ENCODE data around the gene ANGPTL8.

The ANGPTL8 gene

DNA sequence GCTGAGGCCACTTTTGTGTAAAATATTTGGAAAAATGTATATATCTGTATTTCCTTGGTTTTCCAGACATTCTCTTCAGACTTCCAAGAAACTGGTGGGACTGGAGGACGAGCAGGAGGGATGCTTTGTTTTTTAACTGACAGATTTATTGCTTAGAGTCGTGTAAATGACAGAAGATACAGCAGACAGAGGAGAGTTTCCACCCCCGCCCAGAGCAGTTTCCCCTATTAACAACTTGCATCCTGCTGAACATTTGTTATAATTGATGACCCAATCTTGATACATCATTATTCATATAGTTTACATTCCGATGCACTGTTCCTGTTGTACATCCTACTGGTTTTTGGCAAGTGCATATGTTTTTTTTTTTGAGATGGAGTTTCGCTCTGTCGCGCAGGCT lies 30.0 kb downstream of the ANGPTL8 start:
- H3K4me3 ChIP-seq (ENCODE audit: insufficient read depth, low read depth, low read length, poor library complexity, severe bottlenecking), result no peak overlapping the region
- no peaks in the 10 kb centered on the region for H3K9me3 ChIP-seq (ENCODE audit: control insufficient read depth, low read length)
- H3K27me3 ChIP-seq (replicated peaks; ENCODE audit: control insufficient read depth, insufficient read depth, low read length, poor library complexity, severe bottlenecking), result no peaks in the 10 kb centered on the region
- H3K27ac ChIP-seq (ENCODE audit: insufficient read depth, low read length, poor library complexity, severe bottlenecking), result no peak overlapping the region
- DNase-seq, result no peak
- no peaks in the 10 kb centered on the region for H3K36me3 ChIP-seq (ENCODE audit: control insufficient read depth, insufficient read depth, low read length)
- no peaks in the 10 kb centered on the region for H3K4me1 ChIP-seq (ENCODE audit: control insufficient read depth, insufficient read depth, low read length, poor library complexity, severe bottlenecking)

DNA sequence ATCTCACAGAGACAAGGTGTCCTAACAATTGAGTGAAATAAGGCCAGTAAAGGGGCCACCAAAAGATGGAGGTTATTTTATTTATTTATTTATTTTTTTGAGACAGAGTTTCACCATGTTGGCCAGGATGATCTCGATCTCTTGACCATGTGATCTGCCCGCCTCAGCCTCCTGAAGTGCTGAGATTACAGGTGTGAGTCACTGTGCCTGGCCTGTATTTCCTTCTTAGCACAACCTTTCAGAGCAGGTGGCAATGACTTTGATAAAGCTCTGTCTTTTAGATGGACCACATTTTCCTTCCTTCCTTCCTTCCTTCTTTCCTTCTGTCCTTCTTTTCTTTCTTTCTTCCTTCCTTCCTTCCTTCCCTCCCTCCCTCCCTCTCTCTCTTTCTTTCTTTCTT lies 33.9 kb downstream of the ANGPTL8 start:
- Histone ChIP-seq H3K4me3 (ENCODE audit: insufficient read depth, low read depth, low read length, poor library complexity, severe bottlenecking) (no peak overlapping the region), H3K4me1 (ENCODE audit: control insufficient read depth, insufficient read depth, low read length, poor library complexity, severe bottlenecking) (no peaks in the 10 kb centered on the region), H3K36me3 (ENCODE audit: control insufficient read depth, insufficient read depth, low read length) (no peaks in the 10 kb centered on the region), H3K9me3 (ENCODE audit: control insufficient read depth, low read length) (no peaks in the 10 kb centered on the region), H3K27ac (ENCODE audit: insufficient read depth, low read length, poor library complexity, severe bottlenecking) (no peak overlapping the region), H3K27me3 (replicated peaks; ENCODE audit: control insufficient read depth, insufficient read depth, low read length, poor library complexity, severe bottlenecking) (peaks cover 6% of the 10 kb centered on the region)
- no peak for DNase-seq

DNA sequence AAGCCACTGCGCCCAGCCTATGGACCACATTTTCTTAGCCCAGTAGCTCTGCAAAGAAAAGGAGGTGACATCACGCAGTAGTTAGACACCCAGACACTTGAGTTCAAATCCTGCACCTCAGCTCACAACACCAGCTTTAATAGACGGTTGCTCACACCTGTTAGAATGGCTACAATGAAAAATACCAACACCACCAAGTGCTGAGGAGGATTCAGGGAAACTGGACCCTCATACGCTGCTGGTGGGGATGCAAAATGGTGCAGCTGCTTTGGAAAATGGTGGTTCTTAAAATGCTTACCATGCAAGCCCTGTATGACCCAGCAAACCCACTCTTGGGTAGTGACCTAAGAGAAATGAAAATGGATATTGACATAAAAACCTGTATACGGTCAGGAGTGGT lies 34.6 kb downstream of the ANGPTL8 start:
- H3K4me1 ChIP-seq (ENCODE audit: control insufficient read depth, insufficient read depth, low read length, poor library complexity, severe bottlenecking), result no peaks in the 10 kb centered on the region
- H3K27me3 ChIP-seq (replicated peaks; ENCODE audit: control insufficient read depth, insufficient read depth, low read length, poor library complexity, severe bottlenecking), result peaks cover 6% of the 10 kb centered on the region
- no peak overlapping the region for H3K27ac ChIP-seq (ENCODE audit: insufficient read depth, low read length, poor library complexity, severe bottlenecking)
- H3K36me3 ChIP-seq (ENCODE audit: control insufficient read depth, insufficient read depth, low read length), result no peaks in the 10 kb centered on the region
- H3K9me3 ChIP-seq (ENCODE audit: control insufficient read depth, low read length), result no peaks in the 10 kb centered on the region
- DNase-seq, result no peak
- H3K4me3 ChIP-seq (ENCODE audit: insufficient read depth, low read depth, low read length, poor library complexity, severe bottlenecking), result no peak overlapping the region

DNA sequence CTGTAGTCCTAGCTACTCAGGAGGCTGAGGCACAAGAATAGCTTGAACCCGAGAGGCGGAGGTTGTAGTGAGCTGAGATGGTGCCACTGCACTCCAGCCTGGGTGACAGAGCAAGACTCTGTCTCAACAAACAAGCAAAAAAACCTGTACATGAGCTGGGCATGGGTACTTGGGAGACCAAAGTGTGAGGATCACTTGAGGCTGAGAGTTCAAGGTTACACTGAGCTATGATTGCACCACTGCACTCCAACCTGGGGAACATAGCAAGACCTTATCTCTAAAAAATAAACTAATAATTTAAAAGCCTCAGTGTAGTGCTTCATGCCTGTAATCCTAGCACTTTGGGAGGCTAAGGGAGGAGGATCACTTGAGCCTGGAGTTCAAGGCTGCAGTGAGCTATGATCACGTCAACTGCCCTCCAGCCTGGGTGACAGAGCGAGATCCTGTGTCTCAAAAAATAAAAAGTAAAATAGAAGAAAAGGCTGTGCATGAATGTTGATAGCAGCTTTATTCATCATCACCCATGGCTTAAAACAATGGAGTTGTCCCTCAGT lies 35.2 kb downstream of the ANGPTL8 start:
- H3K4me3 ChIP-seq (ENCODE audit: insufficient read depth, low read depth, low read length, poor library complexity, severe bottlenecking), result no peak overlapping the region
- H3K9me3 ChIP-seq (ENCODE audit: control insufficient read depth, low read length), result no peaks in the 10 kb centered on the region

DNA sequence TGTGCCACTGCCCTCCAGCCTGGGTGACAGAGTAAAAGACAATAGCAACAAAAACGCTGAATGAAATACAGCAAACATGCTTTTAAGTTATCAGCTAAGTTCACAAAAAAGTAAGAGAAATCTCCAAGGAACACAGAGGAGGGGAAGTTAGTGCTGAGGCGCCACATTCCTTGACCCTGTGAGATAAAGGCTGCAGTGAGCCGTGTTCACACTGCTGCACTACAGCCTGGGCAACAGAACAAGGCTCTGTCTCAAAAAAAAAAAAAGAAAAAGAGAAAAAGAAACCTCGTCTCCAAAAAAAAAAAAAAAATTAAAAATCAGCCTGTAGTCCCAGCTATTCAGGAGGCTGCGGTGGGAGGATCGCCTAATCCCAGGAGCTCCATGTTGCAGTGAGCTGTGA lies 39.3 kb downstream of the ANGPTL8 start:
- Histone ChIP-seq H3K27me3 (replicated peaks; ENCODE audit: control insufficient read depth, insufficient read depth, low read length, poor library complexity, severe bottlenecking) (peaks cover 11% of the 10 kb centered on the region), H3K4me3 (ENCODE audit: insufficient read depth, low read depth, low read length, poor library complexity, severe bottlenecking) (no peak overlapping the region), H3K4me1 (ENCODE audit: control insufficient read depth, insufficient read depth, low read length, poor library complexity, severe bottlenecking) (peaks cover 7% of the 10 kb centered on the region), H3K36me3 (ENCODE audit: control insufficient read depth, insufficient read depth, low read length) (no peaks in the 10 kb centered on the region), H3K9me3 (ENCODE audit: control insufficient read depth, low read length) (no peaks in the 10 kb centered on the region), H3K27ac (ENCODE audit: insufficient read depth, low read length, poor library complexity, severe bottlenecking) (no peak overlapping the region)
- DNase-seq, result no peak

More for the DNA sequence above, 35.2 kb downstream of the ANGPTL8 start:
- Histone ChIP-seq H3K4me1 (ENCODE audit: control insufficient read depth, insufficient read depth, low read length, poor library complexity, severe bottlenecking) (peaks cover 3% of the 10 kb centered on the region), H3K27me3 (replicated peaks; ENCODE audit: control insufficient read depth, insufficient read depth, low read length, poor library complexity, severe bottlenecking) (peaks cover 6% of the 10 kb centered on the region), H3K27ac (ENCODE audit: insufficient read depth, low read length, poor library complexity, severe bottlenecking) (no peak overlapping the region), H3K36me3 (ENCODE audit: control insufficient read depth, insufficient read depth, low read length) (no peaks in the 10 kb centered on the region)
- DNase-seq, result no peak

DNA sequence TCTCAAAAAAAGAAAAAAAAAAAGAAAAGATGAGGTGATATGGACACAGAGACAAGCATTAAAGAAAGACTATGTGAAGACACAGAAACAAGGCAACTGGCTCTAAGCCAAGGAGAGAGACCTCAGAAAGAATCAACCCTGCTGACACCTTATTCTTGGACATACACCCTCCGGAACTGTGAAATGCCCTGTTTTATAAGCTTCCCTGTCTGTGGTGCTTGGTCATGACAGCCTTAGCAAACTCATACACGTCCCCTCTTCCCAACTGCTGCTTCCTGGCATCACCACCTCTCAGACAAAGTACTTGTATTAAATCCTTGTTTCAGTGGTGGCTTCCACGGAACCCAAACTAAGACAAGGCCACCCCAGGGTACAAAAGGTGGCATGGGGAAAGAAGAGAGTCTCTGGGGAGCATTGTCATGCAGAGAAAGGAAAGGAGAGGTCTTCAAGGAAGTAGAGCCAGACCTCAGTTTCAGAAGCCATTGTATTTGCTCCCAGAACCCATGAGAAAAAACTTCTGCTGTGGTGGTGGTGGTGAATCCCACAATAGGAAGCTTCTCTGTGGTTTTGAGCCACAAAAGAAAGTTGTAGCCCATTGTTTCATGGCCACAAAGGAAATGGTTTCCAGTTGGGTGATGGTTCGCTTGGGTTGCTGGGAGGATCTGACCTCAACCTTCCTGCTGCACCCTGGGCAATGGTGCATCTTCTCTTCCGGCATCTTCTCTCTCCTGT lies 40.3 kb downstream of the ANGPTL8 start:
- Histone ChIP-seq H3K27me3 (replicated peaks; ENCODE audit: control insufficient read depth, insufficient read depth, low read length, poor library complexity, severe bottlenecking) (peaks cover 13% of the 10 kb centered on the region), H3K9me3 (ENCODE audit: control insufficient read depth, low read length) (no peaks in the 10 kb centered on the region), H3K27ac (ENCODE audit: insufficient read depth, low read length, poor library complexity, severe bottlenecking) (no peak overlapping the region), H3K4me1 (ENCODE audit: control insufficient read depth, insufficient read depth, low read length, poor library complexity, severe bottlenecking) (peaks cover 7% of the 10 kb centered on the region), H3K36me3 (ENCODE audit: control insufficient read depth, insufficient read depth, low read length) (no peaks in the 10 kb centered on the region), H3K4me3 (ENCODE audit: insufficient read depth, low read depth, low read length, poor library complexity, severe bottlenecking) (no peak overlapping the region)
- DNase-seq, result peak; percentile 15 to 40 (median 16)

DNA sequence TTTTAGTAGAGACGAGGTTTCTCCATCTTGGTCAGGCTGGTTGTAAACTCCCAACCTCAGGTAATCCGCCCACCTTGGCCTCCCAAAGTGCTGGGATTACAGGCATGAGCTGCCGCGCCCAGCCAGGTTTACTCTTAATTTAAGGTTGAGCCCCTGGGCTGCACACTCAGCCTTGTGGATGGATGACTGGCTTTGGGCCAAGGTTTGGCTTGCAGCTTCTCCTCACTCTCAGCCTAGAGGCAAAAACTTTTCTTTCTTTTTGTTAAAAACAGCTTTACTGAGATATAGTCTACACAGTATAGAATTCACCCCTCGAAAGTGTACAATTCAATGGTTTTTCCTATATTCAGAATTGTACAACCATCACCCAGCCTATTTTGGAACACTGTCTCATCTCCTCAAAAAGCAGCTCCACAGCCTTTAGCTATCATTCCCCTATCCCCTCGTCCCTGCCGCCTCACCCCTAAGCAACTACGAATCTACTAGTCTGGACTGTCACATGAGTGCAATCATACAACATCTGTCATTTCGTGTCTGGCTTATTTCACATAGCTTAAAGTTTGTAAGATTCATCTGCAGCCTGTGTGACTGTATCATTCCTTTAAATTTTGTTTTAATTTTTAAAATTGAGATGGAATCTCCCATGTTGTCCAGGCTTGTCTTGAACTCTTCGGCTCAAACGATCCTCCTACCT lies 42.1 kb downstream of the ANGPTL8 start:
- Histone ChIP-seq H3K27me3 (replicated peaks; ENCODE audit: control insufficient read depth, insufficient read depth, low read length, poor library complexity, severe bottlenecking) (peaks cover 13% of the 10 kb centered on the region), H3K4me1 (ENCODE audit: control insufficient read depth, insufficient read depth, low read length, poor library complexity, severe bottlenecking) (peaks cover 7% of the 10 kb centered on the region), H3K4me3 (ENCODE audit: insufficient read depth, low read depth, low read length, poor library complexity, severe bottlenecking) (no peak overlapping the region), H3K27ac (ENCODE audit: insufficient read depth, low read length, poor library complexity, severe bottlenecking) (no peak overlapping the region), H3K36me3 (ENCODE audit: control insufficient read depth, insufficient read depth, low read length) (no peaks in the 10 kb centered on the region), H3K9me3 (ENCODE audit: control insufficient read depth, low read length) (no peaks in the 10 kb centered on the region)
- DNase-seq, result no peak

DNA sequence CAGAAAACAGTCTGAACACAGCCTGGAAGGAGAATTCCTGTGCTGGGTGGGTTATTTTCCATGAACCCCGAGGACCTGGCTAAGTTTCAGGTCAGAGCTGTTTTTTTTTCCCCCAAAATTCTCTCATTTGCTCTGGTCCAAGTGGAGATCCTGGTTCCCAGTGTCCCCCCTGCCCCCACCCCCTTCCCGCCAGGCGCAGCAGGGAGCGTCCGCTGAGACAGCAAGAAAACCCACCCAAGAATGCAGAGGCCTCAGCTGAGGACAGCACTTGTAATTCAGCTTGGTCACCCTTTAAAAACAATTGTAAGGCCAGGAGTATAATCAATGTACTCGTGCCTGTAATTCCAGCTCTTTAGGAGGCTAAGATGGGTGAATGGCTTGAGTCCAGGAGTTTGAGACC lies 45.1 kb downstream of the ANGPTL8 start:
- Histone ChIP-seq H3K27me3 (replicated peaks; ENCODE audit: control insufficient read depth, insufficient read depth, low read length, poor library complexity, severe bottlenecking) (peaks cover 8% of the 10 kb centered on the region), H3K36me3 (ENCODE audit: control insufficient read depth, insufficient read depth, low read length) (no peaks in the 10 kb centered on the region), H3K4me3 (ENCODE audit: insufficient read depth, low read depth, low read length, poor library complexity, severe bottlenecking) (no peak overlapping the region), H3K27ac (ENCODE audit: insufficient read depth, low read length, poor library complexity, severe bottlenecking) (no peak overlapping the region), H3K4me1 (ENCODE audit: control insufficient read depth, insufficient read depth, low read length, poor library complexity, severe bottlenecking) (peaks cover 5% of the 10 kb centered on the region), H3K9me3 (ENCODE audit: control insufficient read depth, low read length) (no peaks in the 10 kb centered on the region)
- no peak for DNase-seq

DNA sequence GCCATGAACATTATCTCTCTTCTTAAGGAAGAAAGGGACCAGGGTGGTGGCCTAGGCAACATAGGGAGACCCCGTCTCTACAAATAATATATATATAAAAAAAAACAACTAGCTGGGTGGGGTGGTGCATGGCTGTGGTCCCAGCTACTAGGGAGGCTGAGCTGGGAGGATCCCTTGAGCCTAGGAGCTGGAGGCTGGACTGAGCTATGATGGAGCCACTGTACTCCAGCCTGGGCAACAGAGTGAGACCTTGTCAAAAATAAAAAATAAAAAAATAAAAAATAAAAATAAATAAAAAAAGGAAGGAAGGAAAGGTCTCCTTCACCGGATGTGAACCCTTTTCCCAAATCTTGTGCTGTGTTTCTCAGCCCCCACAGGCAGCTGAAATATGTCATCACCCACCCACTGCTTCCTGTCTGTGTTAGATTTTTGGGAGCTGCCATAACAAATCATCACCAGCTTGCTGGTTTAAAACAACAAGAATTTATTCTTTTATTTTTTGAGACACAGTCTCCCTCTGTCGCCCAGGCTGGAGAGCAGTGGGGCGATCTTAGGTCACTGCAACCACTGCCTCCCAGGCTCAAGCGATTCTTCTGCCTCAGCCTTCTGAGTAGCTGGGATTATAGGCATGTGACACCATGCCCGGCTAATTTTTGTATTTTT lies 47.0 kb downstream of the ANGPTL8 start:
- Histone ChIP-seq H3K27me3 (replicated peaks; ENCODE audit: control insufficient read depth, insufficient read depth, low read length, poor library complexity, severe bottlenecking) (peaks cover 12% of the 10 kb centered on the region), H3K4me1 (ENCODE audit: control insufficient read depth, insufficient read depth, low read length, poor library complexity, severe bottlenecking) (no peaks in the 10 kb centered on the region), H3K9me3 (ENCODE audit: control insufficient read depth, low read length) (no peaks in the 10 kb centered on the region), H3K36me3 (ENCODE audit: control insufficient read depth, insufficient read depth, low read length) (no peaks in the 10 kb centered on the region), H3K27ac (ENCODE audit: insufficient read depth, low read length, poor library complexity, severe bottlenecking) (no peak overlapping the region), H3K4me3 (ENCODE audit: insufficient read depth, low read depth, low read length, poor library complexity, severe bottlenecking) (no peak overlapping the region)
- no peak for DNase-seq

DNA sequence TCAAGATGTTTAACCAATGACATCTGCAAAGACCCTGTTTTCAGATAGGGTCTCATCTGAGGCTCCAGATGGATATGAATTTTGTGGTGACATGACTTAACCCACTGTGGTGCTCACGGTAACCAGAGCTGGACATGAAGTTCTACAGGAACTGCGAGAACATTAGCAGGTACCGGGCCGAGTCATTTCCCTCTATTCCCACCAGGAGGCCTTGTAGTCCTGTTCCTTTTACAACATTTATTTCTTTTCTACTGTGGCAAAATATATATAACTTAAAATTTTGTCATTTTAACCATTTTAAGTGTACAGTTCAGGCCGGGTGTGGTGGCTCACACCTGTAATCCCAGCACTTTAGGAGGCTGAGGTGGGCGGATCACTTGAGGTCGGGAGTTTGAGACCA lies 48.9 kb downstream of the ANGPTL8 start:
- H3K9me3 ChIP-seq (ENCODE audit: control insufficient read depth, low read length), result no peaks in the 10 kb centered on the region
- H3K4me3 ChIP-seq (ENCODE audit: insufficient read depth, low read depth, low read length, poor library complexity, severe bottlenecking), result no peak overlapping the region
- peaks cover 15% of the 10 kb centered on the region for H3K27me3 ChIP-seq (replicated peaks; ENCODE audit: control insufficient read depth, insufficient read depth, low read length, poor library complexity, severe bottlenecking)
- H3K4me1 ChIP-seq (ENCODE audit: control insufficient read depth, insufficient read depth, low read length, poor library complexity, severe bottlenecking), result peaks cover under 1% of the 10 kb centered on the region
- no peak overlapping the region for H3K27ac ChIP-seq (ENCODE audit: insufficient read depth, low read length, poor library complexity, severe bottlenecking)
- no peaks in the 10 kb centered on the region for H3K36me3 ChIP-seq (ENCODE audit: control insufficient read depth, insufficient read depth, low read length)
- DNase-seq, result no peak
